Astrocyte (in vitro differentiated cells and primary cell): ENCODE data around the gene NOS1AP. TPM values are rescaled to one million over a fixed set of nuclear protein-coding genes. Genes with fewer than 3 reads are reported as not detected.

Experiments
- DNase-seq: peaks from one replicate; pipeline ENCODE4 v3.0.0-alpha.2; 2010; ENCODE audit warnings: low read depth
- FAIRE-seq: peaks from 2 replicates; lab custom pipeline; 2011; peaks lifted over from hg19 to GRCh38; lab: Jason Lieb, UNC
- H2AFZ ChIP-seq: 2 replicates; pipeline ENCODE4 v1.6.0; 2012; ENCODE audit warnings: low read depth, low read length, inconsistent platforms
- H3K27ac ChIP-seq: 2 replicates; pipeline ENCODE4 v1.5.1; 2011; ENCODE audit warnings: low read depth, low read length, inconsistent platforms
- H3K27me3 ChIP-seq: 2 replicates; pipeline ENCODE4 v1.6.0; 2011; ENCODE audit warnings: low read length, inconsistent platforms; ENCODE audit not compliant: insufficient read depth
- H3K36me3 ChIP-seq: 2 replicates; pipeline ENCODE4 v1.5.1; 2011; ENCODE audit warnings: low read length, inconsistent platforms; ENCODE audit not compliant: insufficient read depth
- H3K4me1 ChIP-seq: 2 replicates; pipeline ENCODE4 v1.5.1; 2011; ENCODE audit warnings: low read length, inconsistent platforms; ENCODE audit not compliant: insufficient read depth
- H3K4me2 ChIP-seq: 2 replicates; pipeline ENCODE4 v1.6.0; 2012; ENCODE audit warnings: low read length, inconsistent platforms
- H3K4me3 ChIP-seq: 2 replicates; pipeline ENCODE4 v1.5.1; 2011; ENCODE audit warnings: low read depth, mild to moderate bottlenecking, low read length, inconsistent platforms; ENCODE audit not compliant: insufficient read depth
- H3K79me2 ChIP-seq: 2 replicates; pipeline ENCODE4 v1.6.0; 2012; ENCODE audit warnings: mild to moderate bottlenecking, low read length, inconsistent platforms; ENCODE audit not compliant: insufficient read depth
- H3K9ac ChIP-seq: 2 replicates; pipeline ENCODE4 v1.6.0; 2012; ENCODE audit warnings: mild to moderate bottlenecking, low read length, inconsistent platforms
- H3K9me3 ChIP-seq: 2 replicates; pipeline ENCODE4 v1.5.1; 2012; ENCODE audit warnings: low read depth, mild to moderate bottlenecking, low read length, inconsistent platforms; ENCODE audit not compliant: insufficient read depth
- H4K20me1 ChIP-seq: 2 replicates; pipeline ENCODE4 v1.6.0; 2012; ENCODE audit warnings: low read length, inconsistent platforms; ENCODE audit not compliant: insufficient read depth
- H3K27ac Mint-ChIP-seq: one replicate; pipeline ENCODE4 v1.8.0; 2021; ENCODE audit warnings: mild to moderate bottlenecking, mixed read lengths; ENCODE audit not compliant: unreplicated experiment
- H3K27me3 Mint-ChIP-seq: one replicate; pipeline ENCODE4 v1.8.0; 2021; ENCODE audit warnings: low read depth, mixed read lengths; ENCODE audit not compliant: unreplicated experiment
- H3K36me3 Mint-ChIP-seq: one replicate; pipeline ENCODE4 v1.8.0; 2021; ENCODE audit warnings: low read depth, mixed read lengths; ENCODE audit not compliant: unreplicated experiment
- H3K4me1 Mint-ChIP-seq: one replicate; pipeline ENCODE4 v1.8.0; 2021; ENCODE audit warnings: low read depth, mixed read lengths; ENCODE audit not compliant: unreplicated experiment
- H3K4me3 Mint-ChIP-seq: one replicate; pipeline ENCODE4 v1.8.0; 2021; ENCODE audit warnings: mild to moderate bottlenecking, moderate library complexity, mixed read lengths; ENCODE audit not compliant: unreplicated experiment
- H3K9me3 Mint-ChIP-seq: one replicate; pipeline ENCODE4 v1.8.0; 2021; ENCODE audit warnings: mild to moderate bottlenecking, mixed read lengths; ENCODE audit not compliant: unreplicated experiment
- CTCF ChIP-seq: IDR thresholded peaks from 2 replicates; pipeline ENCODE4 v1.5.1; 2011; ENCODE audit warnings: low read depth, mild to moderate bottlenecking, inconsistent platforms, low read length, moderate library complexity; ENCODE audit not compliant: insufficient read depth
- EZH2 ChIP-seq: IDR thresholded peaks from 2 replicates; pipeline ENCODE4 v1.6.1; 2012; ENCODE audit warnings: mild to moderate bottlenecking, low read length, inconsistent platforms; ENCODE audit not compliant: insufficient read depth
- total RNA-seq: library from RNA; stranded (reverse); gene quantifications from 2 replicates; pipeline ENCODE4 v1.2.1, GENCODE V29; 2021

The NOS1AP gene
- total RNA-seq, 1 donor from 2014 or later, result 1.2 TPM

GRCh38 chr1:162087574-162087973 is 18.1 kb downstream of the NOS1AP start:
- Histone ChIP-seq H3K4me3 (no peak overlapping the region), H3K27ac (no peak overlapping the region), H3K9me3 (no peaks in the 10 kb centered on the region), H3K9ac (no peak overlapping the region), H3K4me1 (peaks cover 12% of the 10 kb centered on the region), H4K20me1 (no peaks in the 10 kb centered on the region), H3K79me2 (no peaks in the 10 kb centered on the region), H3K27me3 (no peaks in the 10 kb centered on the region), H3K4me2 (no peak overlapping the region), H3K36me3 (no peaks in the 10 kb centered on the region), H2AFZ (no peak overlapping the region)
- DNase-seq (no peak), FAIRE-seq (no peak)
- Mint-ChIP-seq H3K4me3 (no peak overlapping the region), H3K27me3 (no peaks in the 10 kb centered on the region), H3K36me3 (no peaks in the 10 kb centered on the region), H3K9me3 (peaks cover 5% of the 10 kb centered on the region), H3K27ac (no peak overlapping the region), H3K4me1 (peaks cover 24% of the 10 kb centered on the region)
- TF ChIP-seq EZH2, result no peak
- TF ChIP-seq CTCF, result no peak

GRCh38 chr1:162088281-162088969 is 18.9 kb downstream of the NOS1AP start:
- Histone ChIP-seq H3K36me3 (no peaks in the 10 kb centered on the region), H2AFZ (no peak overlapping the region), H4K20me1 (no peaks in the 10 kb centered on the region), H3K4me1 (peaks cover 12% of the 10 kb centered on the region), H3K4me2 (no peak overlapping the region), H3K9me3 (no peaks in the 10 kb centered on the region), H3K79me2 (no peaks in the 10 kb centered on the region), H3K9ac (no peak overlapping the region), H3K4me3 (no peak overlapping the region), H3K27me3 (no peaks in the 10 kb centered on the region), H3K27ac (no peak overlapping the region)
- no peak for FAIRE-seq
- TF ChIP-seq EZH2 (no peak), CTCF (no peak)
- DNase-seq, result no peak
- no peaks in the 10 kb centered on the region for H3K36me3 Mint-ChIP-seq
- peaks cover 5% of the 10 kb centered on the region for H3K9me3 Mint-ChIP-seq
- no peak overlapping the region for H3K27ac Mint-ChIP-seq
- no peak overlapping the region for H3K4me3 Mint-ChIP-seq
- peaks cover 24% of the 10 kb centered on the region for H3K4me1 Mint-ChIP-seq
- H3K27me3 Mint-ChIP-seq, result no peaks in the 10 kb centered on the region

DNA sequence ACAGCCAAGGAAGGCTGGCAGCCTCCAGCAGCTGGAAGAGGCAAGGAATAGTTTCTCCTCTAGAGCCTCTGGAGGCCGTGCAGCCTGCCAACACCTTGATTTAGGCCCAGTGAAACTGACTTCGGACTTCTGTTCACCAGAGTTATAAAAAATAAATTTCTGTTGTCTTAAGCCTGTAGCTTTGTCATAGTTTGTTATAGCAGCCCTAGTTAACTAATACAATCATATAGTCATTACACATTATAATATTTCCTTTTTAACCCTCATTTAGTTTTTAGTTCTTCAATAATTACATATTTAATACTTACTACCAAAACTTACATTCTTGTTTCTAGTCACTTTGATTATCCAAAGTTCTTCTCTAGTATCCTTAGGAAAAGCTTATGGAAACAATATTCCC is 20.3 kb downstream of the NOS1AP start:
- TF ChIP-seq CTCF (no peak), EZH2 (no peak)
- H3K36me3 ChIP-seq, result no peaks in the 10 kb centered on the region
- H3K4me1 ChIP-seq, result peaks cover 12% of the 10 kb centered on the region
- no peaks in the 10 kb centered on the region for H4K20me1 ChIP-seq
- Mint-ChIP-seq H3K27me3 (no peaks in the 10 kb centered on the region), H3K4me1 (peaks cover 27% of the 10 kb centered on the region), H3K36me3 (no peaks in the 10 kb centered on the region), H3K4me3 (no peak overlapping the region), H3K9me3 (peaks cover 5% of the 10 kb centered on the region), H3K27ac (no peak overlapping the region)
- no peaks in the 10 kb centered on the region for H3K27me3 ChIP-seq
- H3K4me3 ChIP-seq, result no peak overlapping the region
- H3K79me2 ChIP-seq, result no peaks in the 10 kb centered on the region
- H3K9ac ChIP-seq, result no peak overlapping the region
- H3K9me3 ChIP-seq, result no peaks in the 10 kb centered on the region
- H3K27ac ChIP-seq, result no peak overlapping the region
- no peak overlapping the region for H3K4me2 ChIP-seq
- no peak overlapping the region for H2AFZ ChIP-seq
- FAIRE-seq (no peak), DNase-seq (no peak)
